ENCODE results near the gene PAX2.

The PAX2 gene

GRCh38 chr10:100763043-100763747 lies 17.8 kb downstream of the PAX2 start:
- TF ChIP-seq CTCF (conservative IDR thresholded peaks at IDR 0.05; ENCODE audit: low read length) = no peak
- no peak overlapping the region for H3K4me3 ChIP-seq (ENCODE audit: low read length)
- DNase-seq (ENCODE audit: low read depth) = no peak

- no peak overlapping the region for H3K4me3 ChIP-seq (ENCODE audit: low read length)
- DNase-seq (ENCODE audit: low read depth) = no peak
- no peak for TF ChIP-seq CTCF (conservative IDR thresholded peaks at IDR 0.05; ENCODE audit: low read length)
Measured at GRCh38 chr10:100766693-100767421, 21.5 kb downstream of the PAX2 start.

- no peak for TF ChIP-seq CTCF (conservative IDR thresholded peaks at IDR 0.05; ENCODE audit: low read length)
- no peak overlapping the region for H3K4me3 ChIP-seq (ENCODE audit: low read length)
- DNase-seq (ENCODE audit: low read depth) = no peak
Measured at GRCh38 chr10:100767422-100767775, 22.0 kb downstream of the PAX2 start.

GRCh38 chr10:100769481-100769880 lies 24.1 kb downstream of the PAX2 start:
- no peak for DNase-seq (ENCODE audit: low read depth)
- TF ChIP-seq CTCF (conservative IDR thresholded peaks at IDR 0.05; ENCODE audit: low read length) = no peak
- H3K4me3 ChIP-seq (ENCODE audit: low read length) = no peak overlapping the region

GRCh38 chr10:100773646-100774045 lies 28.3 kb downstream of the PAX2 start:
- H3K4me3 ChIP-seq (ENCODE audit: low read length) = no peak overlapping the region
- no peak for DNase-seq (ENCODE audit: low read depth)

GRCh38 chr10:100774223-100774622 lies 28.8 kb downstream of the PAX2 start:
- no peak for TF ChIP-seq CTCF (conservative IDR thresholded peaks at IDR 0.05; ENCODE audit: low read length)
- no peak for DNase-seq (ENCODE audit: low read depth)

More at GRCh38 chr10:100773646-100774045, 28.3 kb downstream of the PAX2 start:
- no peak for TF ChIP-seq CTCF (conservative IDR thresholded peaks at IDR 0.05; ENCODE audit: low read length)

GRCh38 chr10:100774876-100775275 lies 29.5 kb downstream of the PAX2 start:
- DNase-seq (ENCODE audit: low read depth) = no peak
- no peak for TF ChIP-seq CTCF (conservative IDR thresholded peaks at IDR 0.05; ENCODE audit: low read length)
- H3K4me3 ChIP-seq (ENCODE audit: low read length) = no peak overlapping the region

More at GRCh38 chr10:100774223-100774622, 28.8 kb downstream of the PAX2 start:
- no peak overlapping the region for H3K4me3 ChIP-seq (ENCODE audit: low read length)

All from AG10803 (cell line).